GM18498 (cell line): ENCODE data around the gene PPIF.
A peak's percentile ranks its signal among the peaks of the same experiment; 100 is the strongest.

ENCODE experiments used
- ATAC-seq: cut with Tn5 transposase; IDR thresholded peaks from one replicate; pipeline ENCODE4 v1.9.1; 2021; ENCODE audit warnings: mild to moderate bottlenecking, moderate library complexity; ENCODE audit not compliant: unreplicated experiment

PPIF gene

DNA sequence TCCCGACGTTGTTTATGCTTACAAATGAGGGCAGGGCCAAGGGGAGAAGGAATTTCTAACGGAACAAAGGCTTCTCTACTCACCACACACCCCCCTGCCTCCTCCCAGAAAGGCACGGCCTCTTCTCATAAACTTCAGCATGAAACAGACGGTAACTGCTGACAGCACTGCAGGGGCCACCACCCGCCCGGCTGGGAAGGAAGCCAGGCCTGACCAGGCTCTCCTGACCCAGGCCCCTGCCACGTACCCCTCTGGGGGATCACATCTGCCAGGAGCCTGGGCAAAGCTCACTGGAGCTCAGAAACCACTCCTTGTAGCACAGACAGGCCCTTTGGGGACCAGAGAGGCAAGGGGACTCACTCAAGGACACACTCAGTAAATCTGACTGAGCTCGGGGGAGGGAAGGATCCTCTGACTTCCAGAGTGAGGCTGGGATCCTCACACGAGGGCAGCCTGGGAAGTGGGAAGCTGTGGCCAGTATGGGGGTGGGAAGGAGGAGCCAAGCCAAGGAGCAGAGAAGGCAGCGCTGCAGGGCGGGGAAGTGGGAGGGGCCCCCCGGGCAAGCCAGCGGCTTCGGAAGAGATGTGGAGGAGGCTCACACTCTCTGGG is 52.1 kb downstream of the PPIF start:
- ATAC-seq, result no peak

GRCh38 chr10:79400146-79401004 is 53.1 kb downstream of the PPIF start:
- peak; percentile 67 for ATAC-seq

DNA sequence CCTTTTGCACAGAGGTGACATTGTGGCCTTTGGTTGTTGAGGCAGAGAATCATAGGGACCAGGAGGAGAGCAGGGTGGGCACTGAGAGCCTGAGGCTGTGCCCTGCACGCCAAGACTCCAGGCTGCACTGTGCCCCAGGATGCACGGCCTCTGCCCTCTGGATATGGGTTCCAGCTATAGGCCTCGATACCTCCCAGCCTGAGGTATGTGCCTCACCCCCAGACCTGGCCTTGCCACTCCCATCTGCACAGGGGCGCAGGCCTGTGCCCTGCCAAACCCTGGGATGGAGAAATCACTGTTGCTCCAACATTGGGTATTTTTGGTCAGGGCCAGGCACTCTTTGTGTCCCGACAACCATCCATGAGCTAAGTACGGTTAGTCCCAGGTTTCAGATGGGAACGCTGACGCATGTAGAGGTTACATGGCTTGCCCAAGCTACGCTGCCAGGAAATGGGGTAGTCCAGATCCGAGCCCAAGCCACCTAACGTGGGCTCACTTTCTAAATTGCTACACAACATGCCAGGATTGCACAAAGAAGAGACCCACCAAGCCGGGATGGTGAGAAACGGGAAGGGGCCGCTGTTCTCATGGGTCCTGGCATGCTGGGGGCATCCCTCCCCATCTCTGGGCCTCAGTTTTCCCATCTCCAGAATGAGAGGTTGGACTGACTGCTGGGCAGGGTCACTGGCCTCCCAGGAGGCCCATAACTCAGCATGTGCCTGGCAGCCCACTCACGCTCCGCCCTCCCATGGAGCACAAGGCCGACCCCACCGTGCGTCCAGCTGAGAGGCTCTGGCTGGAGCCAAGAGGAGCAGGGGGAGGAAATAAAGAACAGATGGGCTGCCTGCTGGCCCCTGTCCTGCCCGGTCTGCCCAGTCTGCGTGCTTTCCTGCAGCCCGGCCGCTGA is 54.0 kb downstream of the PPIF start:
- no peak for ATAC-seq

- no peak for ATAC-seq
Observed at GRCh38 chr10:79402625-79402946, 55.3 kb downstream of the PPIF start.

- no peak for ATAC-seq
Observed at GRCh38 chr10:79402951-79403350, 55.7 kb downstream of the PPIF start.

- ATAC-seq, result no peak
Observed at GRCh38 chr10:79403441-79404230, 56.4 kb downstream of the PPIF start.

GRCh38 chr10:79404231-79404609 is 57.0 kb downstream of the PPIF start:
- no peak for ATAC-seq

DNA sequence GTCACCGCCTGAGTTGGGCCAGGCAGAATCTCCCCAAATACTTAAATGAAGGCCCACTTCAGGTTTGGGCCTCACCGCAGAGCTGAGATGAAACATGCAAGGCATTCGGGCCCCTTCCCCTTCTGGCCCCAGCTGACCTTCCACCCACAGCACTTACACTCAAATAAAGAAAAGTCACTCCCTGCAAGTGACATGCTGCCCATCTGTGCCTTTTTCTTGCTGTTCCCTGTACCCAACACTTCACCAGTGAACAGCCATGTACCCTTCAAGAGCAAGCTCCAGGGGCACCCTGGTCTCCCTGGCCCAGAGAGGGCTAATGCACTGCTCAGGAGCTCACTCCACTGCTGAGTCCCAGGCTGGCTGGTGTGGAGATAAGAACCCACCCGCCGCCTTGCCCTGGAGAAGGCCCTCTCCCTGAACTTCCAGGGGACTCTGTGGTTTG is 57.4 kb downstream of the PPIF start:
- no peak for ATAC-seq
